Activated naive CD8-positive, alpha-beta T cell treated with anti-CD3 and anti-CD28 coated beads, Interleukin-2, amount 10 ng/mL, durations not matched to agents 7 days and 5 days (primary cell): ENCODE results near the gene CCNY. TPM values are rescaled to one million over a fixed set of nuclear protein-coding genes. Genes with fewer than 3 reads are reported as not detected.
"Not testable (repeated sequence)": the region's sequence is repeated elsewhere in the genome, so short reads cannot be mapped to it uniquely, and the experiment has no call there.

Experiments used
- ATAC-seq: fragments of 150-1000 bp; cut with Tn5 transposase; one replicate; pipeline ENCODE4 v1.10.0; 2021; ENCODE audit warnings: low read depth, moderate library complexity
- POLR2A ChIA-PET: fragments of 350-600 bp; sonication (Branson Sonifier 250); formaldehyde crosslinking; loops from one replicate; lab custom pipeline; 2021; ENCODE audit warnings: antibody characterized with exemption; lab: Charles Lee
- DNase-seq: peaks from one replicate; pipeline ENCODE4 v3.0.0; 2021
- H3K27ac Mint-ChIP-seq: one replicate; pipeline ENCODE4 v1.8.0; 2022; ENCODE audit warnings: mild to moderate bottlenecking, mixed read lengths
- H3K27me3 Mint-ChIP-seq: one replicate; pipeline ENCODE4 v1.8.0; 2022; ENCODE audit warnings: mild to moderate bottlenecking, moderate library complexity, mixed read lengths
- H3K36me3 Mint-ChIP-seq: one replicate; pipeline ENCODE4 v1.8.0; 2021; ENCODE audit warnings: mild to moderate bottlenecking, mixed read lengths
- H3K4me1 Mint-ChIP-seq: one replicate; pipeline ENCODE4 v1.8.0; 2021; ENCODE audit warnings: mixed read lengths
- H3K4me3 Mint-ChIP-seq: one replicate; pipeline ENCODE4 v1.8.0; 2022; ENCODE audit warnings: mild to moderate bottlenecking, moderate library complexity, mixed read lengths
- H3K9me3 Mint-ChIP-seq: one replicate; pipeline ENCODE4 v1.8.0; 2021; ENCODE audit warnings: mixed read lengths
- total RNA-seq, 2 experiments: library from RNA; stranded (reverse); gene quantifications; one replicate each; pipeline ENCODE4 v1.2.3, GENCODE V29; 2021

The CCNY gene
- total RNA-seq, 2 experiments from 2014 or later, result 66.6 to 72.2 TPM

DNA sequence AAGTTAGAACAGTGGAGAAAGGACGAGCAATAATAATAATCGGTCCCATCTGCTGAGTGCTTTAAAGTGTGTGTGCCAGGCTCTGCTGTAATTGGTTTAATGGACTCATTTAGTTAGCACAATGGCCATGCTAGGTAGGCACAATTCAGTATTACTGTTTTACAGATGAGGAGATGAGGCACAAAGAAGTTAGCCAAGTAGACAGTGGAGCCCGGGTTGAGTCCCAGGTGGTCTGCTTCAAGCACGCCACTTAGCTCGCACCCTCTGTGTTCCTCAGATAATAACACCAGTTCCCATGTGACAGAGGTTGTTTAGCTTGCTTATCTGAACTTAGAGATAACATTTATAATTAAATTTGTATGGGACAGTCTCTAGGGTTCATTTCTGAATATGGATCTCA, 167.3 kb downstream of the CCNY start:
- ATAC-seq (no peak), DNase-seq (no peak)
- POLR2A ChIA-PET, result no interaction called here
- Mint-ChIP-seq H3K4me1 (peaks cover 9% of the 10 kb centered on the region), H3K36me3 (peaks cover 12% of the 10 kb centered on the region), H3K27me3 (no peaks in the 10 kb centered on the region), H3K9me3 (no peaks in the 10 kb centered on the region), H3K4me3 (no peak overlapping the region), H3K27ac (no peak overlapping the region)

DNA sequence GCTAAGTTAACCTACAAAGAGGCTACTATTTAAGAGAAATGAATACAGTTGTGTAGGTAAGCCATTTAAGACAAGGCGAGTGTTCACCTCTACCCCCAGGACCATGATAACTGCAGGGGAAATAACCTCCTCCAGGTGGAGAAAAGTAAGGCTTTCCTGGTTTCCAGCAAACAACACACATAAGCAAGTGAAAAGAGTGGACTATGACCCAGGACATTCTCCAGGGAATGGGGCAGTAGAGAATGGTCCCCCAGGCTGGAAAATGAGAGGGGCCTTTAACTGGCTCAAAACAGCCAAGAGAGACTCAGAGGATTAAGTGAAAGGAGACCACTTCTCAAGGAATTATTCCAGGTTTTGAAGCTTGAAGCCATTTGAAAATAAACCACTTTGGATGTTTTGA, 167.8 kb downstream of the CCNY start:
- H3K4me3 Mint-ChIP-seq, result no peak overlapping the region
- no peaks in the 10 kb centered on the region for H3K27me3 Mint-ChIP-seq

DNA sequence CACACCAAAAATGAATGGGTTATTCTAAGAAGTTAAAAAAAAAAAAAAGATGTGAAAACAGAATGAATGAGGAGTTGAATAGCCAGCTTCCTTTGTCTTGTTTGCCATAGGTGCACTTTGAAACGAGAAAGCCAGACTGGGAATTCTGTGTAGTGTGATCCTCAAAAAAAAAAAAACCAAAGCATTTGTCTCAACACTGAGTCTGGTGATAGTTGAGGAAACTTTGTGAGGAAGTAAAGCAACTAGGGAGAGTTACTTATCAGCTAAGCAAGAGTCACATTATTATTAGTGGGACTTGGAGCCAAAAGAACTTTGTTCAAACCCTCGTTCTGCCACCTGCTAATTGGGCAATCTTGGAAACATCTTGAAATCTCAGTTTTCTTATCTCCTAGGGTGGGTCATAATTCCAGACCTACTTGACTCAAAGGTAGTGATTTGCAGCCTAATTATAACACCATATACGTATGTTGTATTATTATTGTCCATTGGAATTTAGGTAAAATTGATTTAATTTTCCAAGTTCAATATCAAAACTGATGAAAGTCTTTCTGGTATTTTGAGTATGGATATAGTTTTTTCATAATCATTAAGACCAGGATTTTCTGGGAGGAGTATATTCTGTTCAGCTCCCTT, 169.0 kb downstream of the CCNY start:
- H3K36me3 Mint-ChIP-seq, result peaks cover 8% of the 10 kb centered on the region
- H3K9me3 Mint-ChIP-seq, result no peaks in the 10 kb centered on the region
- no peak overlapping the region for H3K27ac Mint-ChIP-seq
- peaks cover 9% of the 10 kb centered on the region for H3K4me1 Mint-ChIP-seq
- no peak for ATAC-seq
- POLR2A ChIA-PET, result no interaction called here
- no peak overlapping the region for H3K4me3 Mint-ChIP-seq
- no peaks in the 10 kb centered on the region for H3K27me3 Mint-ChIP-seq
- DNase-seq, result no peak

More for the DNA sequence above, 167.8 kb downstream of the CCNY start:
- ATAC-seq (no peak), DNase-seq (no peak)
- peaks cover 9% of the 10 kb centered on the region for H3K4me1 Mint-ChIP-seq
- POLR2A ChIA-PET, result no interaction called here
- no peaks in the 10 kb centered on the region for H3K9me3 Mint-ChIP-seq
- peaks cover 8% of the 10 kb centered on the region for H3K36me3 Mint-ChIP-seq
- H3K27ac Mint-ChIP-seq, result no peak overlapping the region

DNA sequence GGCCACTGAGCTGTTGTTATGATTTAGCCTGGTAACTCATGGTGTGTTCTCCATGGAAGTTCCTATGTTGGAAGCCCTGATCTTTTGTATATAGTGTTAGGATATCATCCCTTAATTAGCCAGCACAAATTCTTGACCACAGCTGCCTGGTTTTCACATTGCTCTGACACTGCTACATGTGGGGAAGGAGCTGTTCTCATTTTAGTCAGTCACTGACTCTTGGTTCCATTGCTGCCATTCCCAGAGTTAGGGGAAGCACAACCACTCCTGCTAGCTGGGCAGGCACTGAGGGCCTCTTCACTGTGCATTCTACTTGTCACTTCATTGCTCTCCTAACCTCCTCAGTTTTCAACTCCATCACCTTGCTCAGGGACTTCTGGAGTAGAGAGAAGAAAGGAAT, 170.4 kb downstream of the CCNY start:
- ATAC-seq (no peak), DNase-seq (no peak)
- Mint-ChIP-seq H3K27ac (no peak overlapping the region), H3K9me3 (no peaks in the 10 kb centered on the region), H3K4me3 (no peak overlapping the region), H3K36me3 (peaks cover 17% of the 10 kb centered on the region), H3K4me1 (peaks cover 12% of the 10 kb centered on the region), H3K27me3 (no peaks in the 10 kb centered on the region)
- POLR2A ChIA-PET, result no interaction called here

DNA sequence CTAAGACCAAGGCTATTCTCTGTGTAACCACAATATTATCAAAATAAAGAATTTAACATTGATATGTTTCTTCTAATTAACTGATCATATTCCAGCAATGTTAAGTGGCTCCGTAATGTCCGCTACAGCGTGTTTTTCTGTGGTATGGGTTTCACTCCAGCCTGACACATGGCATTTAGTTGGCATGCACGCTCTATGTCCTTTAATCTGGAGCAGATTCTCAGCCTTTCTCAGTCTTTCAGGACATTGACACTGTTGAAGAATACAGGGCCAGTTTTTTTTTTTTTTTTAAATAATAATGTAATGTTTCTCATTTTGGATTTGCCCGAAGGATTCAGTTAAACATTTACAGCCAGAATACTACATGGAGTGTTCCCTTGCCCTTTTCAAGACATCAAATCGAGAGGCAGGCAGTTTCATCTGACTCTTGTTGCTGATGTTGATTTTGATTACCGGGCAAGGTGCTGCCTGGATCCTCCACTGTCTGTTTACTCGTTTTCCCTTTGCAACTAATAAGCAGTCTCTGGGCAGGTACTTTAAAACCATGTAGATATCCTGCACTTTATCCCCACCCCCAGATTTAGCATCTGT, 171.3 kb downstream of the CCNY start:
- no peak overlapping the region for H3K27ac Mint-ChIP-seq
- peaks cover 16% of the 10 kb centered on the region for H3K4me1 Mint-ChIP-seq
- peaks cover 23% of the 10 kb centered on the region for H3K36me3 Mint-ChIP-seq
- POLR2A ChIA-PET, result no interaction called here
- DNase-seq (no peak), ATAC-seq (no peak)
- no peaks in the 10 kb centered on the region for H3K9me3 Mint-ChIP-seq
- no peak overlapping the region for H3K4me3 Mint-ChIP-seq
- no peaks in the 10 kb centered on the region for H3K27me3 Mint-ChIP-seq

DNA sequence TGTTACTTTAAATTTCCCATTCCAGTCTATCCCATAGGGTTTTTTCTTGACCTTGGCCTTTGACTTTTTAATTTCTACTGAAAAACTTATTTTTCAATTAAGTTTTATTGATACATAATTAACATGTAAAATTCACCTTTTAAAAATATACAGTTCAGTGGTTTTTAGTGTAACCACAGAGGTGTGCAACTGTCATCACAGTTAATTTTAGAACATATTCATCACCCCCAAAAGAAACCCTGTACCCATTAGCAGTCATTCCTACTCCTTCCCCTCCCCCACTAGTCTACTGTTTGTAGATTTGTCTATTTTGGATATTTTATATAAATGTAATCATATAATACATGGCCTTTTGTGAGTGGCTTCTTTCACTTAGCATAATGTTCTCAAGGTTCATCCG, 172.3 kb downstream of the CCNY start:
- H3K4me3 Mint-ChIP-seq, result no peak overlapping the region
- no peak for DNase-seq
- peaks cover 21% of the 10 kb centered on the region for H3K36me3 Mint-ChIP-seq
- H3K9me3 Mint-ChIP-seq, result no peaks in the 10 kb centered on the region
- POLR2A ChIA-PET, result no interaction called here
- no peak for ATAC-seq
- H3K27ac Mint-ChIP-seq, result no peak overlapping the region
- peaks cover 16% of the 10 kb centered on the region for H3K4me1 Mint-ChIP-seq
- H3K27me3 Mint-ChIP-seq, result no peaks in the 10 kb centered on the region

DNA sequence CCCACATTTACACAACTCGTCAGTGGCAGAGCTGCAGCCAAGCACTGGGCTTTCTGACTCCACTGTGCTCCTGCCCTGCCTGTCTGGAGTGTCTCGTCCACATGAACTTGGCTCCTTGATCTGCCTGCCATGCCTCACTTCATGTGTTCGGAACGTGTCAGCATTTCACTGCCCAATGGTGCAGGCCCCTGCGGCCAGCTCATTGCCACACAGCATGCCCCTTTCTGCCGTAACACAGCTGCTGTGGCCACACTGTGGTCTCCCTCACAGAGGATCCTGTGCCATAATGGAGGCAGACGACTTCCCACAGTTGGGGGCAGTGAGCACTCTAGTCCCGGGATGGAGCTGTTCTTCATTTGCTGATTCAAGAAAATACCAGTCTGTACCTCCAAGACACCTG, 174.6 kb downstream of the CCNY start:
- DNase-seq, result no peak
- no peak overlapping the region for H3K4me3 Mint-ChIP-seq
- H3K27ac Mint-ChIP-seq, result no peak overlapping the region
- H3K9me3 Mint-ChIP-seq, result no peaks in the 10 kb centered on the region
- H3K4me1 Mint-ChIP-seq, result peaks cover 15% of the 10 kb centered on the region
- H3K36me3 Mint-ChIP-seq, result peaks cover 17% of the 10 kb centered on the region
- POLR2A ChIA-PET, result no interaction called here
- H3K27me3 Mint-ChIP-seq, result no peaks in the 10 kb centered on the region
- no peak for ATAC-seq

DNA sequence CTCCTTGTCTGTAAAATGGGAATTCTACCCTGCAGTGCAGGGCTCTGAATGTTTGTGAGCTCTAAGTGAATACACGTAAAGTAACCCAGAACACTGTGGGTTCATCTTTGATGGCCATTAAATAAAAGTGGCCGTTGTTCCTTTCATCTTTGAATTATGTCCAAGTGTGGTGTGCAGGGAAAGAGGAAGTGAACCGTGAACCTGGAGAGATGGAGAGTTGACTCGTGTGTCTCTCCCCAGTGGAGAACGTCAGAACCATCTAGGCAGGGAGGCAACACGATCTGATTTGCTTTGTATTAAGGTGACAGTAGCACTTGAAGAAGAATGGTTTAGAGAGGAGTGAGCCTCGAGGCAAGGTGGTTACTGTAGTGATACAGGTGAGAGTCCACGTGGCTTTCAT, 175.3 kb downstream of the CCNY start:
- no peaks in the 10 kb centered on the region for H3K27me3 Mint-ChIP-seq
- DNase-seq, result no peak
- peaks cover 17% of the 10 kb centered on the region for H3K36me3 Mint-ChIP-seq
- no peak for ATAC-seq
- H3K9me3 Mint-ChIP-seq, result no peaks in the 10 kb centered on the region
- H3K27ac Mint-ChIP-seq, result no peak overlapping the region
- H3K4me1 Mint-ChIP-seq, result peaks cover 16% of the 10 kb centered on the region
- POLR2A ChIA-PET, result no interaction called here
- no peak overlapping the region for H3K4me3 Mint-ChIP-seq

DNA sequence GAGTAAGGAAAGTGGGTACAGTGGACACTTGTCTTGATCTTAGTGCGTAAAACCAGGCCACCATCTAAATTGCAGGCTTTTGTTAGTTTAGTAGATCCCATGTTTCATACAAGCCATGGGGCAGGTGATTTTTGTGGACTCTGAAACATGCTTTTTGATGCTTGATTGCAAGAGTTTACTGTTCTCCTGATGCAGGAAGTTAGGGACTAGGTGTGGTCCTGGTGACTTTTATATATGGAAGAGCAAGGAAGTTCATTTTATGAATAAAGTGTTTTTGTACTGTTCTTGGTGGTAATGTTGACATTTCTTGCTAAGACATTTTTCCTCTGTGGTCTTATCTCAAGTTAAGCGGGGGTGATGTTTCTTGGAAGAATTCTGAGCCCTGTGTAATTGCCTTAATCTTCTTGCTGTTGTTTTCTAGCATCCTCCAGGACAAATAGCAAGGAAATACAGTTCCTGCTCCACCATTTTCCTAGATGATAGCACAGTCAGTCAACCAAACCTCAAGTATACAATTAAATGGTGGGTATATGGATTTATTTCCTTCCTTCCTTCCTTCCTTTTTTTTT, 179.9 kb downstream of the CCNY start:
- H3K4me1 Mint-ChIP-seq, result peaks cover 10% of the 10 kb centered on the region
- no peaks in the 10 kb centered on the region for H3K9me3 Mint-ChIP-seq
- peaks cover 9% of the 10 kb centered on the region for H3K36me3 Mint-ChIP-seq
- no peak overlapping the region for H3K27ac Mint-ChIP-seq
- no peaks in the 10 kb centered on the region for H3K27me3 Mint-ChIP-seq
- DNase-seq, result no peak
- no peak overlapping the region for H3K4me3 Mint-ChIP-seq
- POLR2A ChIA-PET, result no interaction called here
- ATAC-seq, result no peak

DNA sequence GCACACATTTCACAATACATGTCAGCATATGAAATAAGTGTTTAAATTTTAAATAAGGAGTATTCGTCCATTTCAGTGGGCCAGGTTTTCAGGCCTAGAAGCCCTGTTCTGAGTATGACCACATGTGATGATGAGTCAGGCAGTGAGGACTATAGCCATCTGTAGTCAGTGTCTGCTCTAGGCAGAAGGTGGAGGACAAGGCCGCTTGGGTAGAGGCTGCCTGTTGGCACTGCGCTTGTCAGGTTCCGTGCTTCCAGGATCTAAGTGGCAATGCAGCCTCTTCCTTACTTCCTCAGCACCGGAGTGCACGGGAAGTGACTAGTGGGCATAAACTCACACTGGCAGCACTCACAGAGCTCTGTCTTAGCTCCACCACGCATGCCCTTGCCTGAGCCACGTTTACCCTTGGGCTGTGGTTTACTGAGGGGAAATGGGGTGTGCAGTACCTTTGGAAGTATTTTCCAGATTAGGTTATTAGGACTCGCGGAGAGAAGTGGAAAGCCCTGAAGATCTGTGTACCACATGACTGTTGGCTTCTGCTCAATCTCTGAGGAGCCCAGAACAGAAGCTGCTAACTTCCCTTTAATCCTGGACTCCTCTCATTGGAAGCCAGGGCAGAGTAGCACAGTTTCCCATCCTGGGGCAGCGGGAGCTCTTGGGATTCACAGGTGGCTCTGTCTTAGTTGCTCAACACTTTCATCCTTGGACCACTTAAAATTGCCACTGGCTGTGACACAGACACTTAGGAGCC, 181.3 kb downstream of the CCNY start:
- DNase-seq, result no peak
- no peaks in the 10 kb centered on the region for H3K27me3 Mint-ChIP-seq
- H3K27ac Mint-ChIP-seq, result no peak overlapping the region
- H3K4me3 Mint-ChIP-seq, result no peak overlapping the region
- POLR2A ChIA-PET, result no interaction called here
- peaks cover 4% of the 10 kb centered on the region for H3K4me1 Mint-ChIP-seq
- no peaks in the 10 kb centered on the region for H3K36me3 Mint-ChIP-seq
- no peak for ATAC-seq
- no peaks in the 10 kb centered on the region for H3K9me3 Mint-ChIP-seq

DNA sequence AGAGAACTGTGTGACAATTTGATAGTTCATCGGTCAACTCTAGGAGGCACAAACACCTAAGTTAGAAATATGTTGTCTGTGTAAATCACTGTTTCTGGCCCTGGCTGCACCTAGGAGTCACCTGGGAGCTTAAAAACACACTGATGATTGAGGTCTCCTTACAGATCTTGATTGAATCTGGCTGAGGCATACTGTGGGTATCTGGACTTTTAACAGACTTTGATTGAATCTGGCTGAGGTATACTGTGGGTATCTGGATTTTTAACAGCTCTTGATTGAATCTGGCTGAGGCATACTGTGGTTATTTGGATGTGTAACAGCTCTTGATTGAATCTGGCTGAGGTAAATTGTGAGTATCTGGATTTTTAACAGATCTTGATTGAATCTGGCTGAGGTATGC, 181.9 kb downstream of the CCNY start:
- H3K36me3 Mint-ChIP-seq, H3K9me3 Mint-ChIP-seq, H3K27me3 Mint-ChIP-seq, POLR2A ChIA-PET, ATAC-seq, H3K4me3 Mint-ChIP-seq, H3K4me1 Mint-ChIP-seq, H3K27ac Mint-ChIP-seq, DNase-seq: not testable (repeated sequence)

DNA sequence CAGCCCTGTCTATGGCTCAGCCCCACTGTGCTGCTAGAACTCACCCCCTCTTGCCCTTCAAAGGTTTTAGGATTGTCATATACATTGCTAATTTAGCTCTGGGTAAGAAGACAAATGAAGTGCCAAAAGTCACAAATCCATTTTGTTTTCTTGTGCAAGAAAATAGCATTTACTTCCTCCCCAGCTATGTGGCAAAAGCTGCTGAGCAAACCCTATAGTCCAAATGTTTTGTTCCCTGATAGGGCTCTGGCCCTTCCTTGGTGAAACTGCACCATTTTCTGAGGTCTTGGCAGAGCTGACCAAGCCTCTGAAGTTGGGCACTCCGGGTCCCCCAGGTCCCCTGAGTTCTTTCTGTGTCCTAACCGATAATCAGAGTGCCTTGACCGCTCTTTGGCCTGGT, 184.7 kb downstream of the CCNY start:
- Mint-ChIP-seq H3K27me3 (no peaks in the 10 kb centered on the region), H3K36me3 (no peaks in the 10 kb centered on the region), H3K4me3 (no peak overlapping the region), H3K27ac (no peak overlapping the region), H3K9me3 (no peaks in the 10 kb centered on the region), H3K4me1 (peaks cover 4% of the 10 kb centered on the region)
- POLR2A ChIA-PET, result no interaction called here
- ATAC-seq (no peak), DNase-seq (no peak)

DNA sequence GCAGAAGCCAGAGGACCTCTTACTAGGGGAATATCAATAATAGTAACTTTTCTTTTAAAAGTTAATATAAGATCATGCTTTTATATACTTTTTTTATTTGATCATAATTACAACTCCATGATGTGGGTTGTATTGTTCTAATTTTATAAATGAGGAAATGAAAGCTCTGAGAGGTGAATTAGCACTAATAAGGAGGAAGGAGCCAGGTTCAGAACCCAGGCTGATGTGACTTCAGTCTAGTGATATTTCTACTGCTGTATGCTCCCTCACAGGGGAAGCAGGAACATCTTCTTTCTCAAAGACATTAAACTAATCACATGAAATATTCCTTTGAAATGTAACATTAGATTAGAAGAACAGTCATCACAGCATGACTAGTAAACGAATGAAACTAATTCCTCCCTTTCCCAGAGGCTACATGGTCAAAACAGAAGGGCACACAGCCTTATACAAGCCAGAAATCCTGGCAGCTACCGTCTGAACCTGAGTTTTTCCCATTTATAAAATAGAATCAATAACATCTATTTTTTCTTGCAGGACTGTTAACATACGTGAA, 187.4 kb downstream of the CCNY start:
- no peak for DNase-seq
- H3K4me3 Mint-ChIP-seq, result no peak overlapping the region
- H3K27ac Mint-ChIP-seq, result no peak overlapping the region
- no peak for ATAC-seq
- no peaks in the 10 kb centered on the region for H3K4me1 Mint-ChIP-seq
- H3K36me3 Mint-ChIP-seq, result peaks cover 2% of the 10 kb centered on the region
- no peaks in the 10 kb centered on the region for H3K9me3 Mint-ChIP-seq
- no peaks in the 10 kb centered on the region for H3K27me3 Mint-ChIP-seq
- POLR2A ChIA-PET, result interaction anchor here (0.5 kb wide), 1 partner anchor 299 kb away, joined by 3 read pairs; no protein-coding TSS in a partner anchor
